GM12878 (cell line): Measurements from ENCODE around the gene ZMYND11. TPM values are rescaled to one million over a fixed set of nuclear protein-coding genes. Genes with fewer than 3 reads are reported as not detected.

Experiments used
- ATAC-seq: fragments of 200-7000 bp; cut with Tn5 transposase; 3 replicates; pipeline ENCODE4 v1.9.1; 2020; ENCODE audit warnings: mild to moderate bottlenecking, moderate library complexity
- BruUV-seq: library from RNA; stranded (reverse); fragments of 400-500 nt; replicated peaks from 2 replicates; lab custom pipeline; 2021; lab: Mats Ljungman, UMichigan
- CTCF ChIA-PET: fragments of 300-600 bp; sonication (Branson Sonifier 250); formaldehyde crosslinking; extraction: SDS; loops from one replicate; lab custom pipeline; 2021; ENCODE audit warnings: inconsistent platforms; lab: Yijun Ruan, JAX
- POLR2A ChIA-PET: fragments of 350-600 bp; formaldehyde crosslinking; extraction: SDS; loops from one replicate; lab custom pipeline; 2021; ENCODE audit warnings: inconsistent platforms; lab: Charles Lee
- RAD21 ChIA-PET: fragments of 300-600 bp; sonication (Branson Sonifier 250); formaldehyde crosslinking; loops from one replicate; lab custom pipeline; 2023; ENCODE audit warnings: antibody characterized with exemption; ENCODE audit not compliant: unreplicated experiment; lab: Charles Lee
- SMC1A ChIA-PET: fragments of 300-600 bp; sonication (Branson Sonifier 250); formaldehyde crosslinking; loops from one replicate; lab custom pipeline; 2023; ENCODE audit not compliant: unreplicated experiment, uncharacterized antibody; lab: Charles Lee
- DNase-seq: peaks from one replicate; pipeline ENCODE4 v3.0.0-alpha.2; 2011; ENCODE audit warnings: low read depth, low spot score
- FAIRE-seq: peaks from 3 replicates; lab custom pipeline; 2011; peaks lifted over from hg19 to GRCh38; lab: Jason Lieb, UNC
- H2AFZ ChIP-seq: 2 replicates; pipeline ENCODE4 v1.6.0; 2011; ENCODE audit warnings: low read depth, low read length, control low read depth; ENCODE audit not compliant: control insufficient read depth
- H3K27ac ChIP-seq: 2 replicates; pipeline ENCODE4 v1.5.1; 2011; ENCODE audit warnings: control low read depth; ENCODE audit not compliant: control insufficient read depth, insufficient read depth
- H3K27me3 ChIP-seq, 2 experiments: replicated peaks in 1 of 2; 2 replicates each; pipeline versions ENCODE4 v1.6.0 to v1.6.1; 2011; ENCODE audit warnings: low read length in 1 of 2; ENCODE audit not compliant: control insufficient read depth in 2 of 2, insufficient read depth in 2 of 2
- H3K36me3 ChIP-seq, 2 experiments: 2 replicates each; pipeline ENCODE4 v1.5.1; 2011; ENCODE audit warnings: low read length in 1 of 2; ENCODE audit not compliant: control insufficient read depth in 2 of 2, insufficient read depth in 2 of 2
- H3K4me1 ChIP-seq: 2 replicates; pipeline ENCODE4 v1.6.1; 2011; ENCODE audit warnings: mild to moderate bottlenecking, low read length, moderate library complexity, mixed read lengths; ENCODE audit not compliant: control insufficient read depth, insufficient read depth
- H3K4me2 ChIP-seq: 2 replicates; pipeline ENCODE4 v1.6.0; 2011; ENCODE audit warnings: control low read depth; ENCODE audit not compliant: control insufficient read depth, insufficient read depth
- H3K4me3 ChIP-seq: fragments of 200-600 bp; sonication (generic); 2 replicates; pipeline ENCODE4 v1.5.1; 2016
- H3K79me2 ChIP-seq: 2 replicates; pipeline ENCODE4 v1.6.0; 2011; ENCODE audit warnings: low read length; ENCODE audit not compliant: control insufficient read depth, insufficient read depth
- H3K9ac ChIP-seq: 2 replicates; pipeline ENCODE4 v1.8.0; 2011; ENCODE audit warnings: low read length, control low read depth, mixed read lengths; ENCODE audit not compliant: control insufficient read depth, insufficient read depth
- H3K9me3 ChIP-seq: replicated peaks from 3 replicates; pipeline ENCODE4 v1.5.1; 2011; ENCODE audit warnings: mild to moderate bottlenecking, low read length; ENCODE audit not compliant: control insufficient read depth, insufficient read depth
- H4K20me1 ChIP-seq: 2 replicates; pipeline ENCODE4 v1.6.0; 2011; ENCODE audit not compliant: control insufficient read depth, insufficient read depth
- CBX5 ChIP-seq: sonication (generic); IDR thresholded peaks from 2 replicates; pipeline ENCODE4 v1.6.1; 2016; ENCODE audit warnings: low read depth, moderate library complexity, mild to moderate bottlenecking, inconsistent platforms
- CHD1 ChIP-seq: IDR thresholded peaks from 2 replicates; pipeline ENCODE4 v1.6.1; 2012; ENCODE audit warnings: low read depth, low read length, improper control_type of control experiment
- CREB1 ChIP-seq: IDR thresholded peaks from 2 replicates; pipeline ENCODE4 v1.6.1; 2012; ENCODE audit warnings: low read depth, mild to moderate bottlenecking, inconsistent platforms
- E2F8 ChIP-seq: fragments of 450-650 bp; IDR thresholded peaks from 2 replicates; pipeline ENCODE4 v1.6.1; 2018; ENCODE audit warnings: mild to moderate bottlenecking, low read depth, moderate library complexity; ENCODE audit not compliant: partially characterized antibody
- EP300 ChIP-seq, 2 experiments: fragments of 150-350 bp in 1 of 2; IDR thresholded peaks; 2 replicates each; pipeline ENCODE4 v1.6.1; 2011 to 2012; ENCODE audit warnings: low read depth in 2 of 2, low read length in 2 of 2, borderline replicate concordance in 1 of 2, improper control_type of control experiment in 1 of 2, inconsistent platforms in 1 of 2; ENCODE audit not compliant: control insufficient read depth in 1 of 2
- GABPA ChIP-seq: IDR thresholded peaks from 2 replicates; pipeline ENCODE4 v1.6.1; 2014; ENCODE audit warnings: antibody characterized with exemption, low read depth, mild to moderate bottlenecking, inconsistent platforms
- HDAC6 ChIP-seq: fragments of 200-600 bp; sonication (generic); IDR thresholded peaks from one replicate; pipeline ENCODE4 v1.8.0; 2017; ENCODE audit warnings: antibody characterized with exemption; ENCODE audit not compliant: unreplicated experiment
- IKZF2 ChIP-seq, 2 experiments: fragments of 450-650 bp; IDR thresholded peaks; 2 replicates each; pipeline ENCODE4 v1.6.1; 2017; ENCODE audit warnings: mild to moderate bottlenecking in 2 of 2, moderate library complexity in 2 of 2
- MLLT1 ChIP-seq: fragments of 450-650 bp; IDR thresholded peaks from 2 replicates; pipeline ENCODE4 v1.6.1; 2016; ENCODE audit warnings: mild to moderate bottlenecking
- NFYA ChIP-seq: IDR thresholded peaks from 2 replicates; pipeline ENCODE4 v1.6.1; 2011; ENCODE audit warnings: low read depth, mild to moderate bottlenecking, low read length, improper control_type of control experiment, borderline replicate concordance
- PAX5 ChIP-seq: IDR thresholded peaks from 2 replicates; pipeline ENCODE4 v1.6.1; 2011; ENCODE audit warnings: low read depth, low read length, borderline replicate concordance
- PBX3 ChIP-seq: IDR thresholded peaks from 2 replicates; pipeline ENCODE4 v1.6.1; 2011; ENCODE audit warnings: mild to moderate bottlenecking, low read depth, low read length, moderate library complexity; ENCODE audit not compliant: insufficient replicate concordance
- RUNX3 ChIP-seq: IDR thresholded peaks from 2 replicates; pipeline ENCODE4 v1.6.1; 2012; ENCODE audit warnings: low read length, inconsistent platforms
- SMARCA5 ChIP-seq: fragments of 450-650 bp; IDR thresholded peaks from 2 replicates; pipeline ENCODE4 v1.6.1; 2017; ENCODE audit warnings: mild to moderate bottlenecking
- SREBF1 ChIP-seq: IDR thresholded peaks from 2 replicates; pipeline ENCODE4 v1.6.1; 2012; ENCODE audit warnings: mild to moderate bottlenecking, low read length
- STAT3 ChIP-seq: IDR thresholded peaks from 2 replicates; pipeline ENCODE4 v1.6.1; 2011; ENCODE audit warnings: low read depth, low read length, improper control_type of control experiment
- ZNF274 ChIP-seq: IDR thresholded peaks from one replicate; pipeline ENCODE4 v1.8.0; 2011; ENCODE audit not compliant: insufficient read length, insufficient read depth
- ZNF622 ChIP-seq: fragments of 450-650 bp; IDR thresholded peaks from 2 replicates; pipeline ENCODE4 v1.6.1; 2017; ENCODE audit warnings: mild to moderate bottlenecking, inconsistent platforms
- ZSCAN29 ChIP-seq: fragments of 450-650 bp; IDR thresholded peaks from 2 replicates; pipeline ENCODE4 v1.6.1; 2017; ENCODE audit warnings: mild to moderate bottlenecking, moderate library complexity
- WGBS: methylation state at CpG from one replicate; pipeline ENCODE4 v1.1.6; 2016; ENCODE audit warnings: low lambda C conversion rate; ENCODE audit not compliant: insufficient replicate concordance, insufficient coverage; ENCODE audit errors: missing lambda C conversion rate; 5-methylcytosine and 5-hydroxymethylcytosine counted together
- in situ Hi-C: fragments of 300-500 bp; cut with MboI; formaldehyde crosslinking; loops from 9 replicates; pipeline ENCODE4 v1.14.3; 2018; ENCODE audit warnings: mixed read lengths
- intact Hi-C: fragments of 100-400 bp; cut with micrococcal nuclease; formaldehyde crosslinking; loops from one replicate; pipeline ENCODE4 v1.14.2; 2022; ENCODE audit not compliant: unreplicated experiment
- polyA plus RNA-seq, 11 experiments: library from polyadenylated mRNA; depleted of rRNA in 4 of 11; unstranded in 6 of 11; stranded (reverse) in 5 of 11; fragments of >200 nt; fragmentation: Nextera tagmentation in 4 of 11; fragmentation: Illumina TruSeq in 1 of 11; extraction: Ambion mirVana in 4 of 11; extraction: Trizol in 1 of 11; gene quantifications; 1 replicate in 1 of 11; 2 replicates in 10 of 11; pipeline versions ENCODE4 v1.2.1 to v1.2.3, GENCODE V29; 2011 to 2016; ENCODE audit warnings: inconsistent platforms in 2 of 11, missing spikeins in 2 of 11, low read depth in 1 of 11
- total RNA-seq, 4 experiments: library from RNA; depleted of rRNA in 3 of 4; stranded (reverse); fragments of >200 nt in 3 of 4; fragmentation: Illumina TruSeq in 1 of 4; extraction: Trizol in 1 of 4; gene quantifications; 2 replicates each; pipeline versions ENCODE4 v1.2.1 to v1.2.3, GENCODE V29; 2013 to 2021

ZMYND11 gene
- total and polyA plus RNA-seq, 10 of the 15 experiments (the other 5 are each of a cell fraction or from before 2014, with no cell fraction given): 3.3 to 24.4 (median 13.1) TPM

GRCh38 chr10:127612-128432 lies 7.4 kb upstream of the ZMYND11 start:
- peak overlapping the region; percentile 29 for H2AFZ ChIP-seq
- no peaks in the 10 kb centered on the region for H3K27me3 ChIP-seq
- no peaks in the 10 kb centered on the region for H3K4me1 ChIP-seq
- intact Hi-C loops: no loop called here
- ChIA-PET POLR2A (no interaction called here), CTCF (no interaction called here), RAD21 (no interaction called here), SMC1A (no interaction called here)
- ATAC-seq (peak; percentile 88), DNase-seq (peak; percentile 65), FAIRE-seq (peak; percentile 88)
- H3K36me3 ChIP-seq: no peaks in the 10 kb centered on the region
- H4K20me1 ChIP-seq: no peaks in the 10 kb centered on the region
- no TSS peak for BruUV-seq
- no peaks in the 10 kb centered on the region; the same call in 2 of the 3 replicates for H3K9me3 ChIP-seq
- peak overlapping the region; percentile 43; the same call in 1 of the 2 replicates for H3K27ac ChIP-seq
- no peak overlapping the region for H3K9ac ChIP-seq
- peak overlapping the region; percentile 15; the same call in 1 of the 2 replicates for H3K4me2 ChIP-seq
- in situ Hi-C loops: no loop called here
- H3K79me2 ChIP-seq: no peaks in the 10 kb centered on the region
- H3K4me3 ChIP-seq: no peak overlapping the region
- 3% methylated on average over 9 of the region's 9 CpGs for WGBS
- TF ChIP-seq MLLT1: 0 out of 2 replicates have a peak, but pooled peaks have one; percentile 29
- no peak for TF ChIP-seq NFYA
- peak; percentile 36; the same call in 1 of the 2 replicates for TF ChIP-seq PAX5
- no peak for TF ChIP-seq PBX3
- TF ChIP-seq CHD1: no peak
- TF ChIP-seq SMARCA5: peak; percentile 59; the same call in 1 of the 2 replicates
- TF ChIP-seq HDAC6: no peak
- TF ChIP-seq STAT3: no peak
- no peak for TF ChIP-seq ZSCAN29
- no peak for TF ChIP-seq E2F8
- TF ChIP-seq SREBF1: no peak
- no peak for TF ChIP-seq ZNF274
- no peak for TF ChIP-seq EP300 (IDR thresholded peaks at IDR 0.05; ENCODE audit: borderline replicate concordance in 1 of 2, control insufficient read depth in 1 of 2, low read depth in 2 of 2, low read length in 2 of 2)
- no peak for TF ChIP-seq CBX5
- no peak for TF ChIP-seq RUNX3
- no peak for TF ChIP-seq ZNF622
- TF ChIP-seq GABPA: 0 out of 2 replicates have a peak, but pooled peaks have one; percentile 21
- peak; percentile 56; the same call in 1 of the 2 replicates for TF ChIP-seq CREB1
- peak; percentile 25 to 48; a peak in 2 of 4 replicates for TF ChIP-seq IKZF2 (IDR thresholded peaks at IDR 0.05)
